ENCODE data around the gene LRRC4. TPM values are rescaled to one million over a fixed set of nuclear protein-coding genes. Genes with fewer than 3 reads are reported as not detected.

Gene LRRC4
- total and polyA plus RNA-seq, 7 donors: 0.39 to 5.0 (median 2.7) TPM

GRCh38 chr7:128063088-128063487, 31.9 kb upstream of the LRRC4 start:
- no peak overlapping the region for H3K4me3 ChIP-seq
- H3K4me1 ChIP-seq: no peaks in the 10 kb centered on the region
- no peak for ATAC-seq
- no peak overlapping the region for H3K27ac ChIP-seq
- 83 to 91% (median 86%) methylated on average over 8 of the region's 8 CpGs for WGBS, 3 donors
- H3K27me3 ChIP-seq (ENCODE audit: insufficient read depth in 3 of 3, low read length in 2 of 3): no peaks in the 10 kb centered on the region
- no peak for DNase-seq
- intact Hi-C loops (cut with DNase I): no loop called here
- TF ChIP-seq CTCF (IDR thresholded peaks at IDR 0.05): no peak
- no peaks in the 10 kb centered on the region for H3K36me3 ChIP-seq (ENCODE audit: insufficient read depth in 1 of 2, low read depth in 1 of 2)
- H3K9me3 ChIP-seq: no peaks in the 10 kb centered on the region

GRCh38 chr7:128060018-128060417, 28.8 kb upstream of the LRRC4 start:
- H3K4me1 ChIP-seq: no peaks in the 10 kb centered on the region
- H3K27ac ChIP-seq: no peak overlapping the region
- no peaks in the 10 kb centered on the region for H3K27me3 ChIP-seq (ENCODE audit: insufficient read depth in 3 of 3, low read length in 2 of 3)
- WGBS, 3 donors: 83 to 94% (median 91%) methylated on average over 3 of the region's 3 CpGs
- no peak for TF ChIP-seq CTCF (IDR thresholded peaks at IDR 0.05)
- ATAC-seq: no peak
- DNase-seq: no peak
- no peak overlapping the region for H3K4me3 ChIP-seq
- intact Hi-C loops (cut with DNase I): no loop called here
- no peaks in the 10 kb centered on the region for H3K9me3 ChIP-seq
- no peaks in the 10 kb centered on the region for H3K36me3 ChIP-seq (ENCODE audit: insufficient read depth in 1 of 2, low read depth in 1 of 2)

DNA sequence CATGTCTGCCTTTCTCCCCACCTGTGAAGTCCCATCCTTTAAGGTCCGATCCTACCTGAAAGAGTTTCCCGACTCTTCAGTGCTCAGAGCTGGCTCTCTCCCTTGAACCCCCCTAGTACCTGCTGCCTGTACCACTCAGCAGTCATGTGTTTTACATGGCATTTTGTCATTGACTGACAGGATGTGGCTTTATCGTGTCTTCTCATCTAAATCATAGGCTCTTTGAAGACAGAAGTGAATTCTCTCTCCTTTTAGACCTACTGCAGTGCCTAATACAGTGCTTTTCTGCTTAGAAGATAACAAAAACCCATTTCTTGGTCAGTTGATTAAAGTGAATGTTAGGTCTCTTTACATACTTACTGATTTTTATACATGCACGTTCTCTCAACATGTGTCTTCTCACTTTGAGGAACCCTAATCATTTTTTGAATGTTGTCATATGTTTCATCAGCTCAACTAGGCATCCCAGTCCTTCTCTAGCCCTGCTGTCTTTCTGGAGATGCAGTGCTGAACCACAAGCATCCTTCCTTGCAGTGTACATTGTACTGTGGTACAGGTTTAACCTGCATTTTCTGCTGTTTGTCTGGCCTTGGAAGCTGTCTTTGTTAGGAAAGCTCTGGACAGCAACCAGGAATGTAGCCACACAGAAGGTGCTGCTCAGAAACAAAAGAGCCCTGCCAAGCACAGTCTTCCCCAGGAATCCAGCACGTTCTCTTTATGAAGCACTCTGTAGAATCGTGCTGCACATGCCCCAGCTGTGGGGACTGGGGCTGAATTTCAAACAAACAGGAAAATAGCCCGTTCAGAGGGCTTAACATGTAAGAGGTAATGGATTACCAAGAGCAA, 28.1 kb upstream of the LRRC4 start:
- Histone ChIP-seq H3K27ac (no peak overlapping the region), H3K4me3 (no peak overlapping the region), H3K4me1 (no peaks in the 10 kb centered on the region), H3K9me3 (no peaks in the 10 kb centered on the region), H3K36me3 (ENCODE audit: insufficient read depth in 1 of 2, low read depth in 1 of 2) (no peaks in the 10 kb centered on the region), H3K27me3 (ENCODE audit: insufficient read depth in 3 of 3, low read length in 2 of 3) (no peaks in the 10 kb centered on the region)
- ATAC-seq (no peak), DNase-seq (no peak)
- intact Hi-C loops (cut with DNase I): no loop called here
- 82 to 87% (median 85%) methylated on average over 7 of the region's 7 CpGs for WGBS, 3 donors
- TF ChIP-seq CTCF (IDR thresholded peaks at IDR 0.05): no peak

GRCh38 chr7:128057909-128058308, 26.7 kb upstream of the LRRC4 start:
- Histone ChIP-seq H3K9me3 (no peaks in the 10 kb centered on the region), H3K27me3 (ENCODE audit: insufficient read depth in 3 of 3, low read length in 2 of 3) (no peaks in the 10 kb centered on the region), H3K4me3 (no peak overlapping the region), H3K36me3 (ENCODE audit: insufficient read depth in 1 of 2, low read depth in 1 of 2) (no peaks in the 10 kb centered on the region), H3K27ac (no peak overlapping the region), H3K4me1 (no peaks in the 10 kb centered on the region)
- TF ChIP-seq CTCF (IDR thresholded peaks at IDR 0.05): no peak
- WGBS, 3 donors: 59 to 89% (median 64%) methylated on average over 1 of the region's 1 CpG
- ATAC-seq: no peak
- DNase-seq: no peak
- intact Hi-C loops (cut with DNase I): no loop called here

DNA sequence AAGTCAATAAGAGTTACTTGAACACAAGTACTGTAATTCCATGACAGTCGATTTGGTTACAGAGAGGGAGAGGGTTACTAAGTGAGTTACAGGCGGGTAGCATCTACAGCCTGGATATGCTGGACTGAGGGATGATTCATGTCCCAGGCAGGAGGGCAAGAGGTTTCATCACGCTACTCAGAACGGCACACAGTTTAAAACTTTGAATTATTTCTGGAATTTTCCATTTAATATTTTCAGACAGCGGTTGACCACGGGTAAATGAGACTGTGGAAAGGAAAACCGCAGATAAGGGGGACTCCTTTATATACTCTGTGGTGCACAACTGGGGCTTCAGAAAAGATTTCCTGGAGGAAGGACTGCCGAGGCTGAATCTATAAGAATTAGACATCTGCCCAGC, 25.7 kb upstream of the LRRC4 start:
- Histone ChIP-seq H3K36me3 (ENCODE audit: insufficient read depth in 1 of 2, low read depth in 1 of 2) (no peaks in the 10 kb centered on the region), H3K27ac (no peak overlapping the region), H3K4me1 (no peaks in the 10 kb centered on the region), H3K27me3 (ENCODE audit: insufficient read depth in 3 of 3, low read length in 2 of 3) (no peaks in the 10 kb centered on the region), H3K4me3 (no peak overlapping the region), H3K9me3 (no peaks in the 10 kb centered on the region)
- no peak for ATAC-seq
- intact Hi-C loops (cut with DNase I): no loop called here
- 84 to 89% (median 88%) methylated on average over 8 of the region's 8 CpGs for WGBS, 3 donors
- no peak for DNase-seq
- TF ChIP-seq CTCF (IDR thresholded peaks at IDR 0.05): no peak

All from psoas muscle (tissue), 8 donors.